SW 1271 (cell line): ENCODE data around the gene PAPPA.

Source experiments
- DNase-seq, 2 experiments: peaks; one replicate each; lab custom pipeline; 2025; lab: John Stamatoyannopoulos, UW

The PAPPA gene

GRCh38 chr9:116349684-116350083 is 196.1 kb downstream of the PAPPA start:
- DNase-seq, result no peak

GRCh38 chr9:116350213-116350612 is 196.6 kb downstream of the PAPPA start:
- DNase-seq, result no peak

GRCh38 chr9:116352958-116353357 is 199.4 kb downstream of the PAPPA start:
- DNase-seq, result no peak

GRCh38 chr9:116355153-116355921 is 201.7 kb downstream of the PAPPA start:
- DNase-seq, result no peak

- no peak for DNase-seq
These were observed 204.7 kb downstream of the PAPPA start for GRCh38 chr9:116358251-116358650.

GRCh38 chr9:116360016-116360415 is 206.4 kb downstream of the PAPPA start:
- DNase-seq, result no peak

- DNase-seq, result no peak
These were observed 207.4 kb downstream of the PAPPA start for GRCh38 chr9:116360989-116361388.

GRCh38 chr9:116361547-116361946 is 208.0 kb downstream of the PAPPA start:
- no peak for DNase-seq

- no peak for DNase-seq
These were observed 208.9 kb downstream of the PAPPA start for GRCh38 chr9:116362493-116362892.

- no peak for DNase-seq
These were observed 211.5 kb downstream of the PAPPA start for GRCh38 chr9:116365056-116365471.

GRCh38 chr9:116366241-116366640 is 212.7 kb downstream of the PAPPA start:
- no peak for DNase-seq

- DNase-seq, result no peak
These were observed 215.1 kb downstream of the PAPPA start for GRCh38 chr9:116368680-116369079.

GRCh38 chr9:116369706-116370105 is 216.1 kb downstream of the PAPPA start:
- DNase-seq, result no peak

GRCh38 chr9:116370556-116370955 is 217.0 kb downstream of the PAPPA start:
- no peak for DNase-seq

GRCh38 chr9:116372081-116372673 is 218.6 kb downstream of the PAPPA start:
- DNase-seq, result no peak

GRCh38 chr9:116372786-116373185 is 219.2 kb downstream of the PAPPA start:
- no peak for DNase-seq

- DNase-seq, result peak in 1 of 2 experiments; percentile 33
These were observed 223.7 kb downstream of the PAPPA start for GRCh38 chr9:116377179-116377798.

GRCh38 chr9:116378873-116379272 is 225.3 kb downstream of the PAPPA start:
- DNase-seq, result no peak

GRCh38 chr9:116379821-116380220 is 226.2 kb downstream of the PAPPA start:
- no peak for DNase-seq

- no peak for DNase-seq
These were observed 227.0 kb downstream of the PAPPA start for GRCh38 chr9:116380496-116380995.

GRCh38 chr9:116381350-116381749 is 227.8 kb downstream of the PAPPA start:
- no peak for DNase-seq

GRCh38 chr9:116382053-116382452 is 228.5 kb downstream of the PAPPA start:
- no peak for DNase-seq

- DNase-seq, result no peak
These were observed 229.5 kb downstream of the PAPPA start for GRCh38 chr9:116383133-116383532.
